DOHH2 (cell line): ENCODE measurements around the gene RGS9.

Source experiments
- H3F3A ChIP-seq: fragments of 200-600 bp; sonication (generic), shearing (Covaris generic); 2 replicates; pipeline ENCODE4 v1.6.0; 2016; ENCODE audit warnings: antibody characterized with exemption, mild to moderate bottlenecking; ENCODE audit not compliant: control insufficient read depth, insufficient read depth
- H3K27ac ChIP-seq: fragments of 200-600 bp; sonication (generic); 2 replicates; pipeline ENCODE4 v1.5.1; 2014; ENCODE audit warnings: low read depth, mild to moderate bottlenecking, low read length, moderate library complexity
- H3K27me3 ChIP-seq: fragments of 200-600 bp; sonication (generic); 2 replicates; pipeline ENCODE4 v1.6.1; 2014; ENCODE audit warnings: mild to moderate bottlenecking, low read length, mixed read lengths; ENCODE audit not compliant: control insufficient read depth
- H3K36me3 ChIP-seq: fragments of 200-600 bp; sonication (generic); 2 replicates; pipeline ENCODE4 v1.6.1; 2014; ENCODE audit warnings: mild to moderate bottlenecking, low read length, moderate library complexity, mixed read lengths; ENCODE audit not compliant: control insufficient read depth
- H3K4me1 ChIP-seq: fragments of 200-600 bp; sonication (generic); 2 replicates; pipeline ENCODE4 v1.6.1; 2014; ENCODE audit warnings: mild to moderate bottlenecking, low read length, mixed read lengths; ENCODE audit not compliant: control insufficient read depth
- H3K4me2 ChIP-seq: fragments of 200-600 bp; sonication (generic); 2 replicates; pipeline ENCODE4 v1.6.0; 2014; ENCODE audit warnings: mild to moderate bottlenecking, low read length, moderate library complexity
- H3K4me3 ChIP-seq: fragments of 200-600 bp; sonication (generic); 2 replicates; pipeline ENCODE4 v1.5.1; 2014; ENCODE audit warnings: mild to moderate bottlenecking, low read length, mixed read lengths
- H3K79me2 ChIP-seq: fragments of 200-600 bp; sonication (generic); 2 replicates; pipeline ENCODE4 v1.6.1; 2014; ENCODE audit warnings: mild to moderate bottlenecking, low read length, mixed read lengths; ENCODE audit not compliant: control insufficient read depth
- H3K9me2 ChIP-seq: fragments of 200-600 bp; sonication (generic); replicated peaks from 2 replicates; pipeline ENCODE4 v1.6.1; 2014; ENCODE audit warnings: mild to moderate bottlenecking, low read length, mixed read lengths; ENCODE audit not compliant: control insufficient read depth
- H3K9me3 ChIP-seq: fragments of 200-600 bp; sonication (generic); 2 replicates; pipeline ENCODE4 v1.6.1; 2014; ENCODE audit warnings: antibody characterized with exemption, low read length, mixed read lengths; ENCODE audit not compliant: control insufficient read depth, insufficient read depth
- H4K20me1 ChIP-seq: fragments of 200-600 bp; sonication (generic); 2 replicates; pipeline ENCODE4 v1.6.0; 2014; ENCODE audit warnings: low read depth, mild to moderate bottlenecking, antibody characterized with exemption, low read length, moderate library complexity; ENCODE audit not compliant: control insufficient read depth, insufficient read depth
- EZH2phosphoT487 ChIP-seq: fragments of 200-600 bp; sonication (generic); IDR thresholded peaks from 2 replicates; pipeline ENCODE4 v1.6.1; 2017; ENCODE audit warnings: borderline replicate concordance, mild to moderate bottlenecking, antibody characterized with exemption, low read length, moderate library complexity, mixed read lengths
- TF ChIP-seq, protein P1 (sequence below): fragments of 200-600 bp; sonication (generic); IDR thresholded peaks from one replicate; pipeline ENCODE4 v1.5.1; 2014; ENCODE audit warnings: antibody characterized with exemption, mild to moderate bottlenecking, low read depth, low read length; ENCODE audit not compliant: poor library complexity, severe bottlenecking

The RGS9 gene

GRCh38 chr17:65226227-65226626, 89.1 kb downstream of the RGS9 start:
- no peaks in the 10 kb centered on the region for H4K20me1 ChIP-seq
- H3K4me3 ChIP-seq = no peak overlapping the region
- H3K36me3 ChIP-seq = no peaks in the 10 kb centered on the region
- TF ChIP-seq, protein P1, sequence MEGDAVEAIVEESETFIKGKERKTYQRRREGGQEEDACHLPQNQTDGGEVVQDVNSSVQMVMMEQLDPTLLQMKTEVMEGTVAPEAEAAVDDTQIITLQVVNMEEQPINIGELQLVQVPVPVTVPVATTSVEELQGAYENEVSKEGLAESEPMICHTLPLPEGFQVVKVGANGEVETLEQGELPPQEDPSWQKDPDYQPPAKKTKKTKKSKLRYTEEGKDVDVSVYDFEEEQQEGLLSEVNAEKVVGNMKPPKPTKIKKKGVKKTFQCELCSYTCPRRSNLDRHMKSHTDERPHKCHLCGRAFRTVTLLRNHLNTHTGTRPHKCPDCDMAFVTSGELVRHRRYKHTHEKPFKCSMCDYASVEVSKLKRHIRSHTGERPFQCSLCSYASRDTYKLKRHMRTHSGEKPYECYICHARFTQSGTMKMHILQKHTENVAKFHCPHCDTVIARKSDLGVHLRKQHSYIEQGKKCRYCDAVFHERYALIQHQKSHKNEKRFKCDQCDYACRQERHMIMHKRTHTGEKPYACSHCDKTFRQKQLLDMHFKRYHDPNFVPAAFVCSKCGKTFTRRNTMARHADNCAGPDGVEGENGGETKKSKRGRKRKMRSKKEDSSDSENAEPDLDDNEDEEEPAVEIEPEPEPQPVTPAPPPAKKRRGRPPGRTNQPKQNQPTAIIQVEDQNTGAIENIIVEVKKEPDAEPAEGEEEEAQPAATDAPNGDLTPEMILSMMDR = no peak
- no peak for TF ChIP-seq EZH2phosphoT487
- 0 out of 2 replicates have a peak, but pooled peaks cover 3% of the 10 kb centered on the region for H3K4me1 ChIP-seq
- peaks cover 3% of the 10 kb centered on the region; the same call in 1 of the 2 replicates for H3K27me3 ChIP-seq
- no peaks in the 10 kb centered on the region for H3F3A ChIP-seq
- no peaks in the 10 kb centered on the region for H3K79me2 ChIP-seq
- no peaks in the 10 kb centered on the region for H3K9me2 ChIP-seq
- no peaks in the 10 kb centered on the region for H3K9me3 ChIP-seq
- H3K4me2 ChIP-seq = no peak overlapping the region
- H3K27ac ChIP-seq = no peak overlapping the region

- Histone ChIP-seq H3K4me1 (0 out of 2 replicates have a peak, but pooled peaks cover 3% of the 10 kb centered on the region), H3K9me3 (no peaks in the 10 kb centered on the region), H3K27me3 (peaks cover 3% of the 10 kb centered on the region; the same call in 1 of the 2 replicates), H3K4me2 (no peak overlapping the region), H3K4me3 (no peak overlapping the region), H3K36me3 (no peaks in the 10 kb centered on the region), H3K79me2 (no peaks in the 10 kb centered on the region), H3K9me2 (no peaks in the 10 kb centered on the region), H3K27ac (no peak overlapping the region), H3F3A (no peaks in the 10 kb centered on the region), H4K20me1 (no peaks in the 10 kb centered on the region)
- TF ChIP-seq, protein P1 = no peak
- TF ChIP-seq EZH2phosphoT487 = no peak
These were observed 90.5 kb downstream of the RGS9 start for GRCh38 chr17:65227637-65228036.

- Histone ChIP-seq H3K4me3 (no peak overlapping the region), H3K27ac (no peak overlapping the region), H3F3A (no peaks in the 10 kb centered on the region), H3K4me1 (0 out of 2 replicates have a peak, but pooled peaks cover 3% of the 10 kb centered on the region), H3K9me2 (no peaks in the 10 kb centered on the region), H4K20me1 (no peaks in the 10 kb centered on the region), H3K79me2 (no peaks in the 10 kb centered on the region), H3K27me3 (peaks cover 3% of the 10 kb centered on the region; the same call in 1 of the 2 replicates), H3K4me2 (no peak overlapping the region), H3K9me3 (no peaks in the 10 kb centered on the region), H3K36me3 (no peaks in the 10 kb centered on the region)
- TF ChIP-seq, protein P1 = no peak
These were observed 91.1 kb downstream of the RGS9 start for GRCh38 chr17:65228287-65228686.
